Smooth muscle cell (in vitro differentiated cells): ENCODE measurements around the gene RMRP. TPM values are rescaled to one million over a fixed set of nuclear protein-coding genes. Genes with fewer than 3 reads are reported as not detected.

ENCODE experiments used
- DNase-seq: peaks from one replicate; lab custom pipeline; 2025; ENCODE audit not compliant: unreplicated experiment; lab: John Stamatoyannopoulos, UW
- H2AFZ ChIP-seq: fragments of 200-600 bp; sonication (generic); 2 replicates; pipeline ENCODE4 v1.6.0; 2016; ENCODE audit warnings: antibody characterized with exemption, low read depth, mild to moderate bottlenecking
- H3F3A ChIP-seq: fragments of 200-600 bp; sonication (generic); 2 replicates; pipeline ENCODE4 v1.6.0; 2017; ENCODE audit warnings: antibody characterized with exemption, low read depth
- H3K27ac ChIP-seq: fragments of 200-600 bp; sonication (generic); 2 replicates; pipeline ENCODE4 v1.5.1; 2016; ENCODE audit warnings: low read depth, mild to moderate bottlenecking
- H3K27me3 ChIP-seq: fragments of 200-600 bp; sonication (generic); 2 replicates; pipeline ENCODE4 v1.6.1; 2016; ENCODE audit warnings: low read depth, mild to moderate bottlenecking
- H3K36me3 ChIP-seq: fragments of 200-600 bp; sonication (generic); 2 replicates; pipeline ENCODE4 v1.5.1; 2016; ENCODE audit warnings: low read depth
- H3K4me1 ChIP-seq: fragments of 200-600 bp; sonication (generic); 2 replicates; pipeline ENCODE4 v1.5.1; 2016; ENCODE audit warnings: low read depth
- H3K4me2 ChIP-seq: fragments of 200-600 bp; sonication (generic); 2 replicates; pipeline ENCODE4 v1.6.0; 2016; ENCODE audit warnings: mild to moderate bottlenecking
- H3K4me3 ChIP-seq: fragments of 200-600 bp; sonication (generic); 2 replicates; pipeline ENCODE4 v1.5.1; 2016; ENCODE audit warnings: mild to moderate bottlenecking
- H3K79me2 ChIP-seq: fragments of 200-600 bp; sonication (generic); 2 replicates; pipeline ENCODE4 v1.6.0; 2016; ENCODE audit warnings: low read depth, mild to moderate bottlenecking
- H3K9ac ChIP-seq: fragments of 200-600 bp; sonication (generic); 2 replicates; pipeline ENCODE4 v1.6.0; 2016; ENCODE audit warnings: low read depth
- H3K9me3 ChIP-seq: fragments of 200-600 bp; sonication (generic); replicated peaks from 2 replicates; pipeline ENCODE4 v1.5.1; 2016; ENCODE audit warnings: low read depth
- H4K20me1 ChIP-seq: fragments of 200-600 bp; sonication (generic); 2 replicates; pipeline ENCODE4 v1.6.0; 2016; ENCODE audit warnings: low read depth
- WGBS: methylation state at CpG from one replicate; pipeline ENCODE4 v1.1.7; 2016; ENCODE audit warnings: low lambda C conversion rate; 5-methylcytosine and 5-hydroxymethylcytosine counted together
- polyA plus RNA-seq: library from polyadenylated mRNA; unstranded; fragments of >200 nt; fragmentation: Nextera tagmentation; extraction: Ambion mirVana; gene quantifications from 2 replicates; pipeline ENCODE4 v1.2.1, GENCODE V29; 2016
- total RNA-seq: library from RNA; depleted of rRNA; stranded (reverse); fragments of >200 nt; gene quantifications from 2 replicates; pipeline ENCODE4 v1.2.3, GENCODE V29; 2014
- TF ChIP-seq, protein P1 (sequence below): fragments of 200-600 bp; sonication (generic); IDR thresholded peaks from 2 replicates; pipeline ENCODE4 v1.5.1; 2017; ENCODE audit warnings: borderline replicate concordance, mild to moderate bottlenecking, antibody characterized with exemption; ENCODE audit not compliant: insufficient read depth, poor library complexity, severe bottlenecking

RMRP gene
- total and polyA plus RNA-seq, 2 experiments from 2014 or later = 10,156 TPM; not detected in 1

DNA sequence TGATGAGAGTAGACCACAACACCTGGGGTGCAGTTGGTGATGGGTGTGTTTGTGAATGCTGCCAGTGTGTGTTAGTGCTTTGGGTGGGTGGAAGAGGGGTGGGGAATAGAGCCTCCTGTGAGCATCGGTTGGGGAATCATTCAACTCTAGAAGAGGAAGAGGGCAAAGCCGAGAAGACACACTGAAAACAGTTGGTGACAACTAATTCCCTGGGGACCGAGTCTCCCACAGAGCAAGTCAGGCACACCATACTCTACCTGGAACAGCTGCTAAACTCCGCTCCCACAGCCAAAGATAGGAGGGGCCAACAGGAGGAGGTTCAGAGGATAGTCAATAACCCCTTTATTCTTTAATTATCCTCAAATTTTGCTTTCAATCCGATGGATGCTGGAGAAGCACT, 8.7 kb upstream of the RMRP start:
- Histone ChIP-seq H3K4me2 (no peak overlapping the region), H3K27me3 (no peaks in the 10 kb centered on the region), H3K4me3 (no peak overlapping the region), H4K20me1 (no peaks in the 10 kb centered on the region), H3K9ac (no peak overlapping the region), H2AFZ (no peak overlapping the region), H3K4me1 (peaks cover 8% of the 10 kb centered on the region), H3F3A (no peaks in the 10 kb centered on the region), H3K36me3 (no peaks in the 10 kb centered on the region), H3K27ac (no peak overlapping the region), H3K9me3 (no peaks in the 10 kb centered on the region), H3K79me2 (no peaks in the 10 kb centered on the region)
- no peak for DNase-seq
- TF ChIP-seq, protein P1, sequence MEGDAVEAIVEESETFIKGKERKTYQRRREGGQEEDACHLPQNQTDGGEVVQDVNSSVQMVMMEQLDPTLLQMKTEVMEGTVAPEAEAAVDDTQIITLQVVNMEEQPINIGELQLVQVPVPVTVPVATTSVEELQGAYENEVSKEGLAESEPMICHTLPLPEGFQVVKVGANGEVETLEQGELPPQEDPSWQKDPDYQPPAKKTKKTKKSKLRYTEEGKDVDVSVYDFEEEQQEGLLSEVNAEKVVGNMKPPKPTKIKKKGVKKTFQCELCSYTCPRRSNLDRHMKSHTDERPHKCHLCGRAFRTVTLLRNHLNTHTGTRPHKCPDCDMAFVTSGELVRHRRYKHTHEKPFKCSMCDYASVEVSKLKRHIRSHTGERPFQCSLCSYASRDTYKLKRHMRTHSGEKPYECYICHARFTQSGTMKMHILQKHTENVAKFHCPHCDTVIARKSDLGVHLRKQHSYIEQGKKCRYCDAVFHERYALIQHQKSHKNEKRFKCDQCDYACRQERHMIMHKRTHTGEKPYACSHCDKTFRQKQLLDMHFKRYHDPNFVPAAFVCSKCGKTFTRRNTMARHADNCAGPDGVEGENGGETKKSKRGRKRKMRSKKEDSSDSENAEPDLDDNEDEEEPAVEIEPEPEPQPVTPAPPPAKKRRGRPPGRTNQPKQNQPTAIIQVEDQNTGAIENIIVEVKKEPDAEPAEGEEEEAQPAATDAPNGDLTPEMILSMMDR = no peak
- over 99% methylated on average over 5 of the region's 5 CpGs for WGBS

DNA sequence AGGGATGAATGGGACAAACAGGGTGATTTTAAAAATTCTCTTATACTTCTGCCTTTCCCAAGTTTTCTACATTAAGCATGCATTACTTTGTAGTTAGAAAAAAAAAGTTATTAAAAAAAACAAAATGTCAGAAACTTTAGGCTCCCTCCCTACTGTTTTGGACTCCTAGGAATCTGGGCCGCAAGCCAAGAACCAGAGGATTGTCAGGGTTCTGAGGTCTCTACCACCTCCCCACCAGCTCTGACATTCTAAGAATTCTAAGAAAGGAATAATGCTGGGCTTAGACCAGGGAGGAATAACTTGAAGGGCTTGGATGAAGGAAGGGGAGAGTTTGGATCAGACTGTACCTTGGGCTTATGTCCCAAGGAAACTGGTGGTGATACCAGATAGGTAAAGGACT, 8.2 kb upstream of the RMRP start:
- Histone ChIP-seq H3K27me3 (no peaks in the 10 kb centered on the region), H3K9me3 (no peaks in the 10 kb centered on the region), H3K79me2 (no peaks in the 10 kb centered on the region), H3K9ac (no peak overlapping the region), H3K27ac (no peak overlapping the region), H3K4me3 (no peak overlapping the region), H3K4me1 (peaks cover 8% of the 10 kb centered on the region), H3K36me3 (no peaks in the 10 kb centered on the region), H2AFZ (no peak overlapping the region), H4K20me1 (no peaks in the 10 kb centered on the region), H3F3A (no peaks in the 10 kb centered on the region), H3K4me2 (no peak overlapping the region)
- no peak for DNase-seq
- WGBS = 100% methylated on average over 1 of the region's 1 CpG
- TF ChIP-seq, protein P1 = no peak

DNA sequence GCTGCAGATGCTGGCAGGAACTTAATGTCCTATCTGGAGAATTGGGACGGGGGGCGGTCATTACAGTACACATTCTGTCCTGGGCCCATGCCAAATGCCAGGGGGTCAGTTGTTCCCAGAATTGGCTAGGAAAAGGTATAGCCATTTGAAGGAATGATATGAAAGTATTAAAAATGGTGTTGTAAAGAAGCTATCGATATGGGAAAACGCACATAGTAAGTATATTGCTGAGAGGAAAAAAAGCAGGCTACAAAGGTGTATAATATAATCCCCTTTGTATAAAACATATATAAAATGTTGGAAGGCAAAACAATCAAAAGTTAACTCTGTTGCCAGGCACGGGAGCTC, 7.6 kb upstream of the RMRP start:
- H3F3A ChIP-seq = no peaks in the 10 kb centered on the region
- peak overlapping the region; percentile 71 for H3K4me3 ChIP-seq
- H3K79me2 ChIP-seq = no peaks in the 10 kb centered on the region
- TF ChIP-seq, protein P1 = no peak
- 60% methylated on average over 5 of the region's 5 CpGs for WGBS
- no peaks in the 10 kb centered on the region for H3K36me3 ChIP-seq
- H4K20me1 ChIP-seq = no peaks in the 10 kb centered on the region
- no peaks in the 10 kb centered on the region for H3K9me3 ChIP-seq
- H3K9ac ChIP-seq = no peak overlapping the region
- no peaks in the 10 kb centered on the region for H3K27me3 ChIP-seq
- no peak for DNase-seq
- H3K27ac ChIP-seq = no peak overlapping the region
- H3K4me1 ChIP-seq = peaks cover 8% of the 10 kb centered on the region
- peak overlapping the region; percentile 96 for H3K4me2 ChIP-seq
- peak overlapping the region; percentile 98 for H2AFZ ChIP-seq
